ENCODE data around the gene SYNE4.
A peak's percentile ranks its signal among the peaks of the same experiment; 100 is the strongest.
"Not testable (repeated sequence)": the region's sequence is repeated elsewhere in the genome, so short reads cannot be mapped to it uniquely, and the experiment has no call there.

The SYNE4 gene, protein sequence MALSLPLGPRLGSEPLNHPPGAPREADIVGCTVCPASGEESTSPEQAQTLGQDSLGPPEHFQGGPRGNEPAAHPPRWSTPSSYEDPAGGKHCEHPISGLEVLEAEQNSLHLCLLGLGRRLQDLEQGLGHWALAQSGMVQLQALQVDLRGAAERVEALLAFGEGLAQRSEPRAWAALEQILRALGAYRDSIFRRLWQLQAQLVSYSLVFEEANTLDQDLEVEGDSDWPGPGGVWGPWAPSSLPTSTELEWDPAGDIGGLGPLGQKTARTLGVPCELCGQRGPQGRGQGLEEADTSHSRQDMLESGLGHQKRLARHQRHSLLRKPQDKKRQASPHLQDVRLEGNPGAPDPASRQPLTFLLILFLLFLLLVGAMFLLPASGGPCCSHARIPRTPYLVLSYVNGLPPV

DNA sequence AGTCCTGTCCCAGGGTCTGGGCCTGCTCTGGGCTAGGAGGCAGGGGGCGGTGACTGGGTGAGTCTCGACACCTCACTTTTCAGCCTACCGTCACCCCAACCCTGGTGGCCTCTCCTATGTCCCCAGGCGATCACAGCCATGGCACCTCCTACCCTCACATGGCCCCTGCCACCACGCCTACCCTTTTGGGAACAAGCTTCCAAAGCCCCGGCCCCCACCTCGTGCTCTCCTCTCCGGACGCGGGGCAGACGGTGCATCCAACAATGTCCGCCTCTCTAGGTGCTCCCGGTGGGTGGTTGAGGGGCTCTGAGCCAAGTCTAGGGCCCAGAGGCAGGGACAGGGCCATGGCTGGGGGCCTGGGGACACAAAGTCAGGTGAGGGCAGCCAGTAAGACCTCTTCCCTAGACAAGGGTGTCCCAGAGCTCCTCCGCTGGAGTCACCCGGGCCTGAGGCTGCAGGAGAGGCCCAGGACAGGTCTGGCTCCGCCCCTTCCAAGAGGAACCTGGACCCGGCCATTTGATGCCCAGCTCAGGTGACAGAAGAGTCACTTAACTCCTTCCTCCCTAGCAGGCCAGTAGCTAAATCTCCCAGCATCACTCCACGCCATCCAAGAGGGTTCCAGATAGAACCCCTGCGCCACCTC is at the start of gene SYNE4:
Gene SYNE4, minus strand, starts transcription at position 478 of the 643 bp plus-strand sequence. Its CDS starts 132 bp downstream, at position 346.
- no peak for DNase-seq (ENCODE audit: extremely low spot score, insufficient read length, low read depth)
- FAIRE-seq = no peak

DNA sequence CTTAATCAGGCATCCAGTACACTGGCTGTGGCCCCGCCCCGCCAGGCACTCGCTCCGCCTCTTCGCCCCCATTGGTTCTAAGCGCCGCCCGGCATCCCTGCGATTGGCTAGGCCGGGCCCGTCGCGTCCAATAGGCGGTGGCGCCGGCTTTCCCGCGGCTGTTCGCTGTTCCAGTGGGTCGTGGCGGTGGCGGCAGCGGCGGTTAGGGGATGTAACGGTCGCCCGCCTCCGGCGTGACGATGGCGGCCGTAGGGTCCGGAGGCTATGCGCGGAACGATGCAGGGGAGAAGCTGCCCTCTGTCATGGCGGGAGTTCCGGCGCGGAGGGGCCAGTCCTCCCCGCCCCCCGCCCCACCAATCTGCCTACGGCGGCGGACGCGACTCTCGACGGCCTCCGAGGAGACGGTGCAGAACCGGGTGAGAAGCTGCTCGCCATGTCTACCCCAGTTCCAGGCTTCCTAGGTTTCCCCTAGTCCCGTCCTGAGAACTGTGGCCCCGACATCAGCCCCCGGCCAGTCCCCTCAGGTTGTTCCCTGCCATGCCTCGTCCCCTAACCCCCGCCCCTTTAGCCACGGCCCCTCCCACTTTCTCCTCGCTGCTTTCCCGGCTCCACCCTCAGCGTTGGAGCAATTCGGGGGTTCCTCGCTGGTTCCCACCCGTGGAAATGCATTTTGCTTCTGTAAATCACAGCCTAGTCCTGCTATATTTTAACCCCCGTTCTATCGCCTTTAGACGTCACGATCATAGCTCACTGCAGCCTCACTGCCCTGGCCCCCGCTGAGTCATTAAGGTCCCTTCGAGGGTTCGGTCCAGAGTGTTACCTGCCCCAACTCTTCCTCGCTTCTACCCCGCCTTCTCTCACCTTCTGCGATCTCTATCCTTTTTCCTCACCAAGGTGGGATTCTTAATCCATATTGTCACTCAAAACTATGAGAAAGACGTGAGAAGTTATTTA is 46.4 kb upstream of the SYNE4 start, which contains the start of gene WDR62:
Gene WDR62, plus strand, starts transcription at position 165 of the 954 bp plus-strand sequence. Its CDS starts 75 bp downstream, at position 240.
- FAIRE-seq (peak; percentile 60), DNase-seq (ENCODE audit: extremely low spot score, insufficient read length, low read depth) (peak; percentile 90)

DNA sequence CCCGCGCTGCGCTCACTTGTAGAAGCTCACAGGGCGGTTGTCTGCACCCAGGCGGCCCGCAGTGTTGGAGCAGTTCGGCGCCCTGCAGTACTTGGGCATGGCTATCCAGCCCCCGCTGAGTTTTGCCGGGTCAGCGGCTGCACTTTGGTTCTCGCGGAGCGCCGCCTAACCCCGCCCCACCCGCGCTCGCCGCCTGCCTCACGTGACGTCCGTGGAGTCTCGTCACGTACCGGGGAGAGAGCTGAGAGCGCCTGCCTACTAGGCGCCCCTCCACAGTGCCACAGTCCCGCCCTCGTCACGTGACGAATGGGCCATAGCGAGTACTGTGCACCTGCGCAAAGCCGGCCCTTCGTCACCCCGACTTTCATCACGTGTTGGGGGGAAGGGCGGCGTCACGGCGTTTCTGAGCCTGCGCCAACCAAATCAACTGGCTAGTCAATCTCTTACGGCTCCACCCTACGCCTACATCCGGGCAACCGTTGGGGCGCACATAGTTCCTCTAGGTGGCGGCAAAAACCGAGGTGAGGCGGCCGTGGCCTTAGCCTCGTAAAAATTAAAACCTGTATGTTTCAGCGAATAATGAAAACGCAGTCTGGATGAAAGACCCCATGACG is 45.6 kb upstream of the SYNE4 start, which contains the start of gene THAP8:
Gene THAP8, minus strand, starts transcription at position 167 of the 614 bp plus-strand sequence. Its CDS starts 68 bp downstream, at position 99.
- DNase-seq (ENCODE audit: extremely low spot score, insufficient read length, low read depth) (peak; percentile 98), FAIRE-seq (peak; percentile 98)

DNA sequence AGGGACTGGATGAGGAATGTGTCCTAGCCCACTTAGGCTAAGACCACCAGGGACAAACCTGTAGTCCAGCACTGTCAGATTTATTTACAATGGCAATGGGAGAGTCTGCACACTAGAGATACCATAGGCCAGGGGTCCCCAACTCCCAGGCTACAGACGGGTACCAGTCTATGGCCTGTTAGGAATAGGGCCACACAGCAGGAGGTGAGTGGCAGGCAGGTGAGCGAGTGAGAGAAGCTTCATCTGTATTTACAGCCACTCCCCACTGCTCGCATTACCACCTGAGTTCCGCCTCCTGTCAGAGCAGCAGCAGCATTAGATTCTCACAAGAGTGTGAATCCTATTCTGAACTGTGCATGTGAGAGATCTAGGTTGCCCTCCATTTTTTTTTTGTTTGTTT is 43.0 kb upstream of the SYNE4 start:
- no peak for FAIRE-seq
- no peak for DNase-seq (ENCODE audit: extremely low spot score, insufficient read length, low read depth)

DNA sequence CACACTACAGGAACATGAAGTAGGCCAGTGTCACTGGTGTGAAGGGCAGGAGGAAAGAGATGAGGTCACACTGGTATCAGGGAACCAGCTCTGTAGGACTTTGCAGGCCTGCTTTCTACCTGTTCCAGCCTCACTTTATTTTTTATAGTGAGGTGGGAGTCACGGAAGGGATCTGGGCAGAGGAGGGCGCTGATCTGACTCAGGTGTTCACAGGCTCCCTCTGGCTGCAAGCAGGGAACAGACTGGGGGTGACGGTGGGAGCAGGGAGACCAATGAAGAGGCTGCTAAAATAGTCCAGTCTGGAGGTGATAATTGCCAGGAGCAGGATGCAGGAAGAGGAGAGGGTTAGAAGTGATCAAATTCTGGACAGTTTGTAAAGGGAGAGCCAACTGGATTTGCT is 42.6 kb upstream of the SYNE4 start:
- FAIRE-seq = no peak

DNA sequence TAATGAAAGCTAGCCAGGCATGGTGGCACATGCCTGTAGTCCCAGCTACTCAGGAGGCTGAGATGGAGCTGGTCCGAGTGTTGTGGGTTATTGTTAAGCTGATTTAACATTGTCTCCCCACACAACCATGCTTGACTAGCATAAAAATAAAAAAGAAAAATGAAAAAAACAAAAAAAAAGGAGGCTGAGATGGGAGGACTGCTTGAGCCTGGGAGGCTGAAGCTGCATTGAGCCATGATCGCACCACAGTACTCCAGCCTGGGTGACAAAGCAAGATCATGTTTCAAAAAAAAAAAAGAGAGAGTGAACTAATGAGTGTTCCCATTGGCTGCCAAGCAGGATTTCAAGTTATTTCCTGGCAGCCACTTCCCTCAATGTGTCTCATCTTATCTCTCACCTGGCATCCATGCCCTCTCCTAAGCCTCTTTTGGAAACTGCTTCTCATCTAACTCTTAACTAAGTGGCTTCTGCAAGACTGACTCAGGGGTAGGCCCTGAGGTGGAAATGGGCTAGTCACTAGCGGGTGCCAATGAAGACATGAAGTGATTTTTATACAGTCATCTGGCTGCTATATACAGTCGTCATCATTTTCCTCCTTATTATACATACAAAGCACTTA is 40.6 kb upstream of the SYNE4 start:
- no peak for DNase-seq (ENCODE audit: extremely low spot score, insufficient read length, low read depth)
- no peak for FAIRE-seq

More for the DNA sequence above, 42.6 kb upstream of the SYNE4 start:
- DNase-seq (ENCODE audit: extremely low spot score, insufficient read length, low read depth) = no peak

DNA sequence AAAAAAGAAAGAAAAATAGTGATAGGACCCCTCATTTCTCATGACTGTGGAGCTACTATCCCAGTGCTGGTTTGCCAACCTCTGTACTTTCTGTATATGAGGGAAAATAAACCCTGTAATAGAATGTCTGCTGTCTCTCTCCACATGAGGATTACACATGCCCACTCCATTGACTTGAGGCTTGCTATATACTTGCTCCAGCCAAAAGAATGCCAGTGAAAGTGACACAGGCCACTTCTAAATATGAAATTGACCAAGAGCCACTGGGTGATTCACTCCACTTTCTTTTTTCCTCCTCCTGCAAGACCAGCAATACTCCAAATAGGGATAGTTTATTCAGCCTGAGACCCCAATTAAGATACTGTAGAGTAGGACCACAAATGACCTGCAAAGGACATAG is 39.2 kb upstream of the SYNE4 start:
- DNase-seq (ENCODE audit: extremely low spot score, insufficient read length, low read depth) = no peak
- no peak for FAIRE-seq

DNA sequence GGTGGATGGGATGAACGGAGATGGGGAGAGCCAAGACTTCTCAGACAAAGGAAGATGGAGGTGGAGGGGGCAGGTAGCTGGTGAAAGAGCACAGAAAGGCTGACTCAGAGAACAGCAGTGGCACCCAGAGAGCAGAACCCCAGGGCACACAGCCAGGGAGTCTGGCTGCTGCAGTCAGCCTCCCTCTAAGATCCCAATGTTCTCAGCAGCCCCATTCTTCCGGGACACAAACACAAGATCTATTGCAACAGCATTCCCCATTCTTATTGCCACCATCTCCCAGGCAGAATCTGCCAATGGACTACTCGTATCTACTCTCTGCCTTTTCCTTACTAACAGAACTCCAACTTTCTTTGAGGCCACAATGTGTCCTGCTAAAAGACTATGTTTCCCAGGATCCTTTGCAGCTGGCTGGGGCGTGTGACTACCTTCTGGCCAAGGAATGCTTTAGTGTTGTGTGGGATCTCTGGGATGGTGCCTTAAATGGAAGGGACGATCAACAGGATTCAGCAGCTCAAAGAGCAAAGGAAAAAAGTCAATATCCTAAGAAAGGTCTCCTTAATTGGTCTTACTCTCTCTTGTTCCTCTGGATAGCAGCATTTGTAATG is 37.9 kb upstream of the SYNE4 start:
- FAIRE-seq = no peak
- no peak for DNase-seq (ENCODE audit: extremely low spot score, insufficient read length, low read depth)

DNA sequence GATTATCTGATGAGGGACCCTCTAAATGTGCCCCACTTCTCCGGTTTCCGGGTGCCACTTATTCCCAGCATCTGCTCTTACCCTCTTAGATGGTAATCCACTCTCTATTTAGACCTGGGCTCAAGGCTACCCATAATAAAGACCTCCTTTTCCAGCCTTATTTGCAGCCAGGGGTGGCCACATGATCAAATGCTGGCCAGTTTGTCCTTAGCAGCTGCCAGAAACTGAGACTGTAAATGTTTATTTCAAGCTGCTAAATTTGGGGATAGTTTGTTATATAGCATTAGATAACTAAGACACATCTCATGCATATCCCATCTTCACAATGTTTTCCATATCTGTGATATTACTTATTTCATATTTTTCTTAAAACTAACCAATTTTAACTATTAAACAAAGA is 35.3 kb upstream of the SYNE4 start:
- DNase-seq (ENCODE audit: extremely low spot score, insufficient read length, low read depth) (no peak), FAIRE-seq (no peak)

DNA sequence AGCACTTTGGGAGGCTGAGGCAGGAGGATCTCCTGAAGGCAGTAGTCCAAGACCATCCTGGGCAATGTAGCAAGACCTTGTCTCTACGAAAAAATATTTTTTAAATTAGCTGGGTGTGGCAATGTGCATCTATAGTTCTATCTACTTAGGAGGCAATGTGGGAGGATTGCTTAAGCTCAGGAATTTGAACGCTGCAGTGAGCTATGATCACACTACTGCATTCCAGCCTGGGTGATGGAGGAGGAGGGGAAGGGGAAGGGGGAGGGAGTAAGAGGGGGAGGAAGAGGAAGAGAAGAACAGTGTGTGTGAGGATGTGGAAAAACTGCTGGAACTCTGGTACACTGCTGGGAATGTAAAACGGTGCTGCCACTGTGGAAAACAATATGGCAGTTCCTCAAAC is 33.2 kb upstream of the SYNE4 start:
- DNase-seq (ENCODE audit: extremely low spot score, insufficient read length, low read depth) (no peak), FAIRE-seq (no peak)

DNA sequence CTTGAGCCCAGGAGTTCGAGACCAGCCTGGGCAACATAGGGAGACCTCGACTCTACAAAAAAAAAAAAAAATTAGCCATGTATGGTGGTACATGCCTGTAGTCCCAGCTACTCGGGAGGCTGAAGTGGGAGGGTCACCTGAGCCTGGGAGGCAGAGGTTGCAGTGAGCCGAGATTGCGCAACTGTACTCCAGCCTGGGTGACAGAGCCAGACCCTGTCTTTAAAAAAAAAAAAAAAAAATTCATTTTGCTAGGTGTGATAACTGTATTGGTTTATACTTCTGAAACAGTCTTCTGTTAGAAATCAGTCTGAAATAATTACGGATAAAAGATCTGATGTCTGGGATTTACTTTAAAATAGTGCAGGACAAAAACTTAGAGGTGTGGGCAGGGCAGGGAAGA is 32.5 kb upstream of the SYNE4 start:
- DNase-seq (ENCODE audit: extremely low spot score, insufficient read length, low read depth); FAIRE-seq: not testable (repeated sequence)

DNA sequence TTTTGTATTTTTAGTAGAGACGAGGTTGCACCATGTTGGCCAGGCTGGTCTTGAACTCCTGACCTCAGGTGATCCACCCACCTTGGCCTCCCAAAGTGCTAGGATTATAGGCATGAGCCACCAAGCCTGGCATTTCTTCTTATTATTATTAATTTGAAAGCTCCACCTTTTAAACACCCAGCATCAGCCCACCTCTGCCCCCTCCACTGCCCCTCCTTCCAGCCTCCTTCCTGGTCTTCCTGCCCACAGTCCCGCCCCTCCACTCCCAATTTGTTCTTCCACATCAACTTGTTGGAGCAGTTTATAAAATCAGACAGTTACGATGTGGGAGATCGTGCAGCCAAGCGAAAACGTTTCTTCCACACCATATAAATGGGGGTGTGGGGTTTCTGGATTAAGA is 31.9 kb upstream of the SYNE4 start:
- DNase-seq (ENCODE audit: extremely low spot score, insufficient read length, low read depth) (no peak), FAIRE-seq (no peak)

DNA sequence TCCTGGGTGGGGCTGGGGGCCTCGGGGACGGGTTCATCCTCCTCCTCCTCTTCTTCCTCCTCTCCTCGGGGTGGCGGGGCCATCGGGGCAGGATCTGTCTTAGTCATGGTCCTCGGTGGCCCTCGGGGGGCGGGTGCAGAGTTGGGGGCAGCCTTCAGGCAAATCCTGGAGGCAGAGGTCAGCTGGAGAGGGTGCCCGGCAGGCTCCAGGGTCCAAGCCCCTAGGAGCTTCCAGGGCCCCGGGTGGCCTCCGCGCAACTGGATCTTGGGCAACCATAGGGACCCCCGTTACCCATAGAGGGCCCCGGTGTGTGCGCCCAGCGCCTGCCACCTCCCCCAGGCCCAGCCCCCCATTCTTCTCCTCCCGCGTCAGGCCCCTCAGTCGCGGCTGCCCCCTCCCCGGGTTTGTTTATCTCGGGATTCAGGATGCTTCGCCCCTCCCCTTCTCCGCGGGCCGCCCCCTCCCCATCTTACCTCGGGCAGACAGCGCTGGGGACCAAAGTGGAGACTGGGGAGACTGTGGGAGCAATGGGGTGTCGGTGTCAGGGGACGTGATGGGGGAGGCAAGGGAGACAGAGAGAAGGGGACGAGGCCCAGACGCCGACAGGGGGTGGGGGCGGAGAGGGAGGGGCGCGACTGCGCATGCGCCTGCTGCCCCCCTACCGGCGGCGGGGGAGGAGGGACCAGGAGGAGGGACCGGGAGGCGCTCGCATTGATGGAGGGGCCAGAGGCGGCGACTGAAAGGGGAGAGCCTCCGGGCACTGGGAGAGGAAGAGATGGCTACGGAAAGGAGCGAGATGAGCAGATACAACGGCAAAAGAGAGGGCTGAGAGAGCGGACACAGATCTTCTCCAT is 23.9 kb upstream of the SYNE4 start, which contains the start of gene CLIP3:
Gene CLIP3, minus strand, starts transcription at position 623 of the 854 bp plus-strand sequence. Its CDS starts 516 bp downstream, at position 107.
- no peak for FAIRE-seq

DNA sequence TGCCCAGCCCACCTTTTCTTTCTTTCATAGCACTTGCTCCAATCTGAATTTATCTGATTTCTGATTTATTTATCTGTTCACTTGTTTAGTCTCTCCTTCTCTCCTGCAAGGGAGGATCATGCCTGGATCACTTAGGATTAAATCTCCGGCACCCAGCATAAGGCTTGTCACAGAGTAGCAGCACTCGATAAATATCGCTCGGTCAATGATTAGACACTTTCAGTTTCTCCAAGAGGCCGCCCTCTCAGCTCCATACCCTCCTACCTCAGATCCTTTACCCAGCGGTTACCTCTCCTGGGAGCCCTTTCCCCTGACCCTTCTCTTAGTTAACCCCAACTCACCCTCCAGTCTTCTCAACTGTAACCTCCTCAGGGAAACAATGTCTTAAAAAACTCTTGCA is 22.7 kb upstream of the SYNE4 start:
- no peak for FAIRE-seq
- DNase-seq (ENCODE audit: extremely low spot score, insufficient read length, low read depth) = no peak

More for the DNA sequence above, 23.9 kb upstream of the SYNE4 start, which contains the start of gene CLIP3:
- DNase-seq (ENCODE audit: extremely low spot score, insufficient read length, low read depth) = peak; percentile 42

DNA sequence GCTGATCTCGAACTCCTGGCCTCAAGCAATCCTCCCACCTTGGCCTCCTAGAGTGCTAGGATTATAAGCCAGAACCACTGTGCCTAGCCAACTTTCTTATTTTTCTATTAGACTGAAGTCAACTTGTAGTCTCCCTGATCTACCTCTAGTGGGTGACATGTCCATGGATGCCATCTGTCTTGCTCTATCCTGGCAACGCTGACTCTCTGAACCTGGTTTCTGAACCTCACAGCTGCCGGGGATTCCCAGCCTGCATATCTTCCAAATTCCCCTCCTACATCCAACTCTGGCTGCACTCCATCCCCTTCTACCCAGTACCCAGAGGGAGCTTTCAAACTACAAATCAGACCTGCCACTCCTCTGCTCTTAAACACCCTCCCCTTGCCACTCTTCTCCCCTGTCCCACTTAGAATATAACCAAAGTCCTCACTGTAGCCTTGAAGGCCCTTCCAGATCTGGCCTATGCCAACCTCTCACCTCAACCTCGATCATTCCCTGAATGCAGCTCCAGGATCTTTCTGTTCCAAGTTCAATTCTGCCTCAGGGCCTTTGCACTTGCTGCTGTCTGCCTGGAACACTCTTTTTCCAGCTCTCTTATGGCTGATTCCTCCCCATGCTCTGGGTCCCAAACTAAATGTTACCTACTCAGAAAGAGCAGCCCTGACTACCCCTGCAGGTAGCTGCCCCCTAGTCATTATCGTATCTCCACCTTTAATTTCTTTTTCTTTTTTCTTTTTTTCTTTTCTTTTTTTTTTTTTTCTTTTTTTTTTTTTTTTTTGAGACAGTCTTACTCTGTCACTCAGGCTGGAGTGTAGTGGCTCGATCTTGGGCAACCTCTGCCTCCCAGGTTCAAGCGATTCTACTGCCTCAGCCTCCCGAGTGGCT is 21.9 kb upstream of the SYNE4 start:
- no peak for DNase-seq (ENCODE audit: extremely low spot score, insufficient read length, low read depth)
- no peak for FAIRE-seq

DNA sequence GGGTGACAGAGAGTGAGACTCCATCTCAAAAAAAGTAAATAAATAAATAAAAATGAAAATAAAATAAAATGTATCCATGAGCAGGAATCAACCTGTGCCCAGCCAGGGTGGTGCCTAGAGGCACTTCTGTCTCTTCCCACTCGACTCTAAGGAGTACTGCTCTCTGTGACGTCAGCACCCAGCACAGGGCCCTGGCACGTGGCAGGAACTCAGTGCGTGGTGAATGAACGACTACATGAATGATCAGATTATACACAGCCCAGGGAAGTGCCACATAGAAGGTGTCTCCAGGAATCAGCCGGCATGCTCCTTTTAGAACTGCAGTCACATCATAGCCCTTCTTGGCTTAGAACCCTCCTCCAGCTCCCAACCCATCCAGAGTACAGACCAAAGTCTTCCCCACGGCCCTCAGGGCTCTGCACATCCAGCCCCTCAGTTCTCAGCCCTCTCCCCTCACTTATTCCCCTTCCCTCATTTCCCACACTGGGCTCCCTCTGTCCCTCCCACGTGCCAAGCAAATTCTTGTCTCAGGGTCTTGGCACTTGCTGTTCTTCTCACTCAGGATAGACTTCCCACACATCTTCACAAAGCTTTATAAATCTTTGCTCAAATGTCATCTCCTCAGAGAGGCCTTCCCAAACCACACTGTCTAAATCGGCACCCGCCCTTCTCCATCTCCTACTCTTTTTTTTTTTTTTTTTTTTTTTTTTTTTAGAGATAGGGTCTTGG is 19.9 kb upstream of the SYNE4 start:
- DNase-seq (ENCODE audit: extremely low spot score, insufficient read length, low read depth) (no peak), FAIRE-seq (no peak)
